HG03280 (cell line): Measurements from ENCODE around the gene CASQ2.

Experiments used
- ATAC-seq: cut with Tn5 transposase; IDR thresholded peaks from one replicate; pipeline ENCODE4 v1.9.1; 2021; ENCODE audit warnings: mild to moderate bottlenecking, moderate library complexity; ENCODE audit not compliant: unreplicated experiment

Gene CASQ2

GRCh38 chr1:115701090-115701489 is 67.4 kb downstream of the CASQ2 start:
- ATAC-seq = no peak

- ATAC-seq = no peak
These were observed 70.9 kb downstream of the CASQ2 start for GRCh38 chr1:115697619-115698018.

DNA sequence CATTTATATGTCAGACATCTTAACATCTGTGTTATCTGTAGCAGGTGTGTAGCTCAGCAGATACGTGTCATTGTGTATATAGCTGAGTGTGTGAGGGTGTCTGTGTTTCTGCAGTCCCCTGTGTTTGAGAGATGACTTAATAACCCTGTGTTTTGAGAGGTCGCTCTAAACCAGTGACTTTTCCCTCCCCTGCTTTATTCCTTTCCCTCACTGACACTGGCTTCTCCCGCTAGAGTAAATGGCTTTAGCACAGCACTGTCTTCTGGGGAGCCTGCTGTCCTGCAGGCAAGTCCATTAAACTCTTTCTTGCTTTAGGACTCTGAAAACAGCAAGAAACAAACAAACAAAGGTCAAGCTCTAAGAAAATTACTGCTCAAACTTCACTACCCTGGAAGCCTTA is 73.7 kb downstream of the CASQ2 start:
- no peak for ATAC-seq

GRCh38 chr1:115692224-115692623 is 76.3 kb downstream of the CASQ2 start:
- no peak for ATAC-seq

GRCh38 chr1:115690972-115691371 is 77.5 kb downstream of the CASQ2 start:
- ATAC-seq = no peak

DNA sequence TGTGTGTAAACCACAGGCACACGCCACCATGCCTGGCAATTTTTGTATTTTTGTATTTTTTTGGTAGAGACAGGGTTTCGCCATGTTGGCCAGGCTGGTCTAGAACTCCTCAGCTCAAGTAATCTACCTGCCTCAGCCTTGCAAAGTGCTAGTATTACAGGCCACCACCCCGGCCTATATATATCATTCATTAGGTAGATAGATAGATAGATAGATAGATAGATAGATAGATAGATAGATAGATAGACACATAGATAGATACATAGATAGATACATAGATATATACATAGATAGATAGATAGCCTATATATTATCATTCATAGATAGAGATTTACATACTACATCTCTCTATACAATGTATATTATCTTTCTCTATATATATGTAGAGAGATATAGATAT is 80.8 kb downstream of the CASQ2 start:
- no peak for ATAC-seq

GRCh38 chr1:115685029-115685705 is 83.3 kb downstream of the CASQ2 start:
- ATAC-seq = no peak

- no peak for ATAC-seq
These were observed 85.7 kb downstream of the CASQ2 start for GRCh38 chr1:115682792-115683191.

GRCh38 chr1:115680730-115681111 is 87.8 kb downstream of the CASQ2 start:
- ATAC-seq = no peak

- no peak for ATAC-seq
These were observed 89.3 kb downstream of the CASQ2 start for GRCh38 chr1:115679141-115679611.

GRCh38 chr1:115678141-115678540 is 90.4 kb downstream of the CASQ2 start:
- ATAC-seq = no peak

- no peak for ATAC-seq
These were observed 90.9 kb downstream of the CASQ2 start for GRCh38 chr1:115677565-115677964.

- no peak for ATAC-seq
These were observed 91.3 kb downstream of the CASQ2 start for GRCh38 chr1:115677182-115677555.

DNA sequence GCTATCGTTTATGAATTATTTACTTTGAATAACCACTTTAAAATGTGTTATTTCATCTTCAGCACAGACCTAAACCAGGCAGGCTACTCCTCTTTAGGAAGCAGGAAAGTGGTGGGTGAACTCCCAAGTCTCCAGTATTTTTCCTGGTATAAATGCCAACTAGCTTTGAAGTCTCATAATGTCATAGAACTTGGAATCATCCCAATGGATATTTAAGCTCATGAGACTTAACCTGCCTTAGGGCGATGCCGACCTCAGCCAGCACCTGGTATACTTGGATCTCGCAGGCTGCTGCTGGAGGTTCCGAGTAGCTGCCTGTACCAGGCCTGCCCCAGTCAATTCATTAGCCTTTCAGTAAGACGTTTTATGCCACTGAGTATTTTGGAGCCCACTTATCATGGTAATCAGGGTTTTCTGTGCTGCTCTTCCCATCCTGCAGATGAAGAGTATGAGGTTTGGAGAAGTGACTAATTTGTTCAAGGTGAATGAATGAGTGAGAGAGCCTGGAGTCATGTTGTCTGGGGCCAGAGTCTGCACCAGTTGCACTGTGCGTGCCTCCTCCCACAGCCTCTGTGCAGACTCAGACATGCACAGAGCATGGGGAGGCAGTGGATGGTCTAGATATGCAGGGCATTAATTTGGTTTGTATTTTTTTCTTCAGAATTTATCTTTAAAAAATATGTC is 91.9 kb downstream of the CASQ2 start:
- no peak for ATAC-seq

- no peak for ATAC-seq
These were observed 96.1 kb downstream of the CASQ2 start for GRCh38 chr1:115672224-115673009.

GRCh38 chr1:115671176-115671934 is 97.2 kb downstream of the CASQ2 start:
- no peak for ATAC-seq

DNA sequence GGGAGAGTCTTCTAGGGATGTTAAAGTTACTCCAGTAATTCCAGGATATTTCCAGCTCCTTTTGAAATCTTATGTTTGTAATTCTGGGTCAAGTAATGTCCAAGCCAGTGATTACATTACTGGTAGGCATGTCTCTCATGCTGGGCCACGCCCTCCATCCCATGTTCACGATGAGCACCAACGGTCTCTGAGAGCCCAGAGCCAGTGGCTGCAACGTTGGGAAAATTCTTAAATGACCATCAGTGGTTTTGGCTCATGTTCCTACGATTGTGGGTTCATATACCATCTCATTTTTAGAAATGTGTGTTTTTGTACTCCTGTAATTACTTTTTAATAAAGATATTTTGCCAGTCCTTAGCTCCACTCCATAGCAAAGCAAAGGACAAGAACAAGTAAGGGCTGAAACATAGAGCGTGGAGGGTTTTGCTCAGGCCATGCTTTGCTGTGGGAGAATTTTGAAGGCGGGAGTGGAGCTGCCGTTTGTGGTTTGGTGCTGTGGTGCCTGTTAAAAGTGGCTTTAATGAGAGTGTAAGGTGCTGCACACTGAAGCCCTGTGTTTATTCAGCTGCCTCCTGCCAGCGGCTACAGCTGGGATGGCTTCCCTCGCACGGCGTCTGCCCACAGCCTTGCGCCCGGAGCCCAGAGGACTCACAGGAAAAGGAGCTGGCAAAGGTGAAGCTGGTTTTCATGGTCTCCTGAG is 97.9 kb downstream of the CASQ2 start:
- no peak for ATAC-seq

DNA sequence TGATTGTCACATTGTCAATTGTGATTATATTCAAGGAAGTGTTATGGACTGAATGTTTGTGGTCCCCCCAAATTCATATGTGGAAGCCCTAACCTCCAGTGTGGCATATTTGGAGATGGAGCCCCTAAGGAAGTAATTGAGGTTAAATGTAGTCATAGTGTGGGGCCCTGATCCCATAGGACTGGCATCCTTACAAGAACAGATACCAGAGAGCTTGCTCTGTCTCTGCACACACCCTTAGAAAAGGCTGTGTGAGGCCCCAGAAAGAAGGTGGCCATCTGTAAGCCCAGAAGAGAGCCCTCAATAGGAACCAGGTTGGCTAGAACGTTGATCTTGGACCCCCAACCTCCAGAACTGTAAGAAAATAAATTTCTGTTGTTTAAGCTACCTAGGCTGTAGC is 98.6 kb downstream of the CASQ2 start:
- no peak for ATAC-seq

DNA sequence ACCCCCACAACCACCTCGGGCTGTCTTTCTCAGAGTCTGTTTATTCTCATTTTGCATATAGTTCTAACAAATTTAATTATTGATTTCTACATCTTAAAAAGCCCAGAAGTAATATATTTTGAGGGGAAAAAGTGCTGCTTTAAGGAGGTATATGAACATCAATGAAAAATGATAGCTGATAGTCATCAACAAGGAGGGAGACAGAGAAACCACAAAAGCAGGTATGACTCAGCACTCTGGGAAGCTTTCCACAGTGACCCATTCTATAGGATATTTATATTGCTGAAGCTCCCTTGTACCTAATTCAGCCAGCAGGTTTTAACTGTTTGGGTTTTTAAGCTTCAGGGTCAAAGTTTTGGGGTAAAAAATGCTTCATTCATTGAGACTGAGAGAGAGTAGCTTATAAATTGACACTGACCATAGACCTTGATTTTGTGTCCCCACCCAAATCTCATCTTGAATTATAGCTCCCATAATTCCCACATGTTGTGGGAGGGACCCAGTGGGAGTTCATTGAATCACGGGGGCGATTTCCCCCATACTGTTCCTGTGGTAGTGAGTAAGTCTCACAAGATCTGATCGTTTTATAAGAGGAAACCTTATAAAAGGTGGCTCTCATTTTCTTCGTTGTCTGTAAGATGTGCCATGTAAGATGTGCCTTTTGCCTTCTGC is 99.4 kb downstream of the CASQ2 start:
- ATAC-seq = no peak

- no peak for ATAC-seq
These were observed 99.9 kb downstream of the CASQ2 start for GRCh38 chr1:115668579-115668978.
